Fibroblast of skin of back (primary cell): Measurements from ENCODE around the gene FAM219A. TPM values are rescaled to one million over a fixed set of nuclear protein-coding genes. Genes with fewer than 3 reads are reported as not detected.

Experiments used
- DNase-seq: peaks from one replicate; pipeline ENCODE4 v3.0.0-alpha.2; 2013
- polyA plus RNA-seq, 2 experiments: library from polyadenylated mRNA; unstranded; fragments of 120-200 nt; gene quantifications; one replicate each; pipeline ENCODE4 v1.2.1, GENCODE V29; 2013; ENCODE audit not compliant: insufficient read length in 2 of 2

FAM219A gene, protein sequence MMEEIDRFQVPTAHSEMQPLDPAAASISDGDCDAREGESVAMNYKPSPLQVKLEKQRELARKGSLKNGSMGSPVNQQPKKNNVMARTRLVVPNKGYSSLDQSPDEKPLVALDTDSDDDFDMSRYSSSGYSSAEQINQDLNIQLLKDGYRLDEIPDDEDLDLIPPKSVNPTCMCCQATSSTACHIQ
- 36.1 TPM for polyA plus RNA-seq (2013, experiment 1 of 2; ENCODE audit: insufficient read length)
- polyA plus RNA-seq (2013, experiment 2 of 2; ENCODE audit: insufficient read length), result 24.3 TPM

GRCh38 chr9:34458013-34458958 lies at the start of gene FAM219A, which contains the start of gene DNAI1:
FAM219A (minus strand) TSS chr9:34458570; CDS start chr9:34458263, 307 bp downstream.
DNAI1 (plus strand) TSS chr9:34458805; CDS start chr9:34459006, 201 bp downstream.
- peak; percentile 98 for DNase-seq

GRCh38 chr9:34507966-34508365 lies 49.6 kb upstream of the FAM219A start:
- DNase-seq, result no peak

- DNase-seq, result no peak
Measured at GRCh38 chr9:34507556-34507955, 49.2 kb upstream of the FAM219A start.

GRCh38 chr9:34506623-34507022 lies 48.3 kb upstream of the FAM219A start:
- DNase-seq, result no peak

DNA sequence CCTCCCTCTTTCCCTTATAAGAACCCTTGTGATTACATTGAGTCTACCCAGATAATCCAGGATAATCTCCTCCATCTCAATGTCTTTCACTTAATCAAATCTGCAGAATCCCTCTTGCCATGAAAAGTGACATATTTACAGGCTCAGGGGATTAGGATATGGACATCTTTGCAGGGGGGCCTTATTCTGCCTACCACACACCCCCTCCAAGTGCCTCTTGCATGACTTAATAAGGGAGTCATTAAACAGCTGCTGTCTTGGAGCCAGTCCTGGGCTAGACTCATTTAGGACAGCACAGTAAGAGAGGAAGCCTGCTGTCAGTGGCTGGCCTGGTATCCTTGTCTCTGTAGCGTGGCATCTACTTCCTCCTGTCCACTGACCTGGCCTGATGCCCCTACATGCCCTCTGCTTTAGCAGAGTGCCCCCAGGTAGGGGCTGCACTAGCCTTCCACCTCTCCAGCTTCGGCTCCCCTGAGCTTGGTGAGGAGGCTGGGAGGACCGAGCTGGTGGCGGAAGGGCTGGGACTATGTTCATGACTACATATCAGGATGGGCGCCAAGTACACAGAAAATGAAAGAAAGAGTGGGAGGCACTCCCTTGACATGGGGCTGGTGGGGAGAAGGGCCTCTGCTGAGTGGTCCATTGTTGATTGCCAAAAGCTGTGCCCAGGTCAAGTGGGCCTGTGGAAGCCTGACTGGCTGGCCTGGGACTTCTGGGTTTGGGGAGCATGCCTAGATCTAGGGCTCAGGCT lies 47.2 kb upstream of the FAM219A start:
- no peak for DNase-seq

DNA sequence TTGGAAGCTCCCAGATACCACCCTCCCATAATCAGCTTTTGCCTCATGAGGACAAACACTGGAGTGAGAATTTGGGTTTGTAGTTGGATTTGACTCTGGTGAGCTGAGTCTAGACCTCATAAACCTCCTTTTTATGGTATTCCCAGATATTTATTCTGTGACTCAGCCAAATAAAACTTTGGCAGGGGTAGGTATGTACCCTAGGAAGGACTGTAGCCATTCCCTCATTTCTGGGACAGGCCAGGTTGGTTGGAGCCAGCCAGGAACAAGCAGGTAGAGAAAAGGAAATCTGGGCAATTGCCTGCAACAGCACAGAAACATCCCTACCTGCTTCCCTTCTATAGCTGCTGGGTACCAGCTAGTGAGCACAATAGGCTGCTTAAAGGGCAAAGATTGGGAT lies 45.0 kb upstream of the FAM219A start:
- no peak for DNase-seq

- no peak for DNase-seq
Measured at GRCh38 chr9:34502891-34503290, 44.5 kb upstream of the FAM219A start.

DNA sequence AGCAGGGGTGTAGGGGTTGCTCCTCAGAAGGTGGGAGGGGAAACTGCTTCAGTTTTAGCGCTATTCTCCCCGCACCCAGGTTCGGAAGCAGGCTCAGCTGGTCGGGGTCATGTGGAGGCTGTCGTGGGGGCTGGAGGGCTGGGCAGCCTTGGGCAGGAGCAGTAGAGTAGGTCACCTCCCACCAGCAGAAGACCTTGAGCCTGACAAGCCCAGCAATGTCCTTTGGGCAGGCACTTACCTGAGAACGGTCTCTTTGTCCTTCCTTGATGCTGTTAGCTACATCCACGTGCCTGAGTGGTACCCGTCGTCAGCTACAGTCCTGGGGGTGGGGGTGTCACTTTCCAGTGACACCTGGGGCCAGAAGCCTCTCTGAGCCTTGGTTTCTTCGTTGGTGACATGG lies 44.1 kb upstream of the FAM219A start:
- DNase-seq, result no peak

GRCh38 chr9:34501889-34502425 lies 43.6 kb upstream of the FAM219A start:
- DNase-seq, result peak; percentile 60

GRCh38 chr9:34501372-34501771 lies 43.0 kb upstream of the FAM219A start:
- no peak for DNase-seq

DNA sequence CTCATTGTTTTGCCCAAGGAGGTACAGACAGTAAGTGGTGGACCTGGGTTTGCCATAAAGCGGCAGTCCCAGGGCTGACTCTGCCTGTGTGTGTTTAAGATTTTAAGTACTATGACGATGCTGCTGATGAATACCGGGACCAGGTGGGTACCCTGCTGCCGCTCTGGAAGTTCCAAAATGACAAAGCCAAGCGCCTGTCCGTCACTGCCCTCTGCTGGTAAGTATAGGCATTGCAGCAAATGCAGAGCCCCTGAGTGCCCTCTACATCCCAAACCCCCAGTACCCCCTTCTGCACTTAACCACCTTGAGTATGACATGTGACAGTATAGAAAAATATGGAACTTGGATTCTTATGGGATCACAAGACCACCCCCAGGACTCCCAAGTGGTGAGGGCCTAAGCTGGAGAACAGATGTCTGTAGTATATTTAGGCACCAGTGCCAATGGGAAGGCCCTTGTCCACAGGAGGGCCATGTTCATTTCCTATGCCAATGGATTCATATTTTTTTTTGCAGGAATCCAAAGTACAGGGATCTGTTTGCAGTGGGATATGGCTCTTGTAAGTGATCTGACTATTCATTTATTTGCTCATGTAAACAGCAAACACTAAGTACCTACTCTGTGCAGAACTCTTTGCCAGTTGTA lies 42.4 kb upstream of the FAM219A start:
- DNase-seq, result peak; percentile 39

DNA sequence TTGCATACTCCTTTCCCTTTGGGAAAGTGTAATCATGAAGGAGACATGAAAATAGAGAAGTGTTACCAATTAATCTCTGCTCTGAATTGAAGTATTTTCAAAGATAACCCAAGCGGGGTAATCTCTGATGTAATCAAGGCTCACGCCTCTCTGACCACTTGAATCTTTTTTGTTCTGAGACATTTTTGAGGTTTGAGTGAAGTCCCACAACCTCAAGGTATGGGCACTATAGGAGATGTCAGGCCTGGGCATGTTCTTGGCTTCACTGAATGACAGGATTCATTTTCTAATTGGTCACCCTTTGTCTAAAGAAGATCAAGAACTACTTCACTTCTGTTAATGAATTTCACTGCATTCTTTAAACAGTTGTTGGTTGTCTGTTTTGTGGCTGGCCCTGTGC lies 40.7 kb upstream of the FAM219A start:
- DNase-seq, result no peak

- no peak for DNase-seq
Measured at GRCh38 chr9:34498553-34498952, 40.2 kb upstream of the FAM219A start.

DNA sequence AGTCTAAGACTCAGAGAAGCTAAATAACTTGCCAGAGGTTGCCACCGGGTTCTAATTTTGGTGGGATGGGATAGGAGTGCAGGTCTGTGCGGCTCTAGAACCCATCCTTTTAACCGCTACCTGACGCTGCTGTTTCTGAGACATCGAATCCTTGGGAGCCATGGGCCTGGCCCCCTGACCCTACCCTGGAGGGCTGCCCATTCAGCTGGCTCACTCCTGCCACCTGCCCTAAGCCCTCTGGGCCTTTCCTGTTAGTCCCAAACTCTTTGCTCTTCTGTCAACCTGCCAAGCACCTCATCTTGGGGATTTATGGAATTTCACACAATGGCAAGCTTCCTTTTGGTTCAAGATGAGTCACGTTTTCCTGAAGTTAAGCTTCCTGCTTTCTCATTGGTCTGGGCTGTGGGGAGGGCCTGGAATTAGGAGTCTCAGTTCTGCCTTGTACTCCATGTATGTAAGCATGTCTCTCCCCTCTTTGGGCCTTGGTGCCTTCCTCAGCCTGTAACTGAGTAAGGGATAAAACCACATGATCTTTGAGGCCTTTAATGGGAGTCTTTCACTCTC lies 37.9 kb upstream of the FAM219A start:
- peak; percentile 29 for DNase-seq

- peak; percentile 52 for DNase-seq
Measured at GRCh38 chr9:34493972-34494535, 35.7 kb upstream of the FAM219A start.

DNA sequence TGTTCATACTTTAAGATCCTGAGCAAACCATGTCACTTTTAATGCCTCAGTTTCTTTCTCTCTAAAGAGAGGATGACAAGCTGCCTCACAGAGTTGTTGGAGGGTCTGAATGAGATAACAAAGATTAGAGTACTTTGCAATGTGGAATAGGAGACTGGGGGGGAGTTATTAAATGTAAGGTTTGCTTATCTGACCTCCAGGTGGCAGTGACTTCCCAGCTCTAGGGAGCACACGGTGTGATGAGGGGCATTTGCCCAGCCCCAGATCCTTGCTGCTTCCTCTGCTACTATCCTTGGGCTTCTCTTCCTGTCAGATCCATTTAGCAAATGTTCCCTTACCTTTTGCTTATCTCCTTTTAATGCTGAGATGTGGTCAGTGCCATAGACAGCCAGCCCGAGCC lies 33.7 kb upstream of the FAM219A start:
- no peak for DNase-seq

DNA sequence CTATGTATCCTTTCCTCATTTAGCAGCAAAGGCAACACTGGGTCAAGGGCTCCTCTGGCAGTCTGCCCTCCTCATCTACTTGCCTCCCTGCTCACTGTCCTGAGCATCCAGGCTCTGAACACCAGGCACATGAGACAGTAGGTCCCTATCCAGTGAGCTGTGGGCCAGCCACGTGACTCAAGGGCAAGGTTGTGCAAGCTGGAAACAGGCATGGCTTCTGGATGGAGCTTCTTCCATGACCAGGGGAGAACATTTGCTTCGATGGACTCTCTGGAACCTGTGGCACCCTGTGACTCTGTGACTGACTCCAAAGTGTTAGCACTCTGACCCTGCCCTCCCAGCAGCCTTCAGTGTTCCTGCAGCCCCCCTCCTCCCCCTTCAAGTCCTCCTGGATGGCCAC lies 33.2 kb upstream of the FAM219A start:
- no peak for DNase-seq

- DNase-seq, result no peak
Measured at GRCh38 chr9:34490760-34491159, 32.4 kb upstream of the FAM219A start.

- DNase-seq, result no peak
Measured at GRCh38 chr9:34490360-34490759, 32.0 kb upstream of the FAM219A start.

DNA sequence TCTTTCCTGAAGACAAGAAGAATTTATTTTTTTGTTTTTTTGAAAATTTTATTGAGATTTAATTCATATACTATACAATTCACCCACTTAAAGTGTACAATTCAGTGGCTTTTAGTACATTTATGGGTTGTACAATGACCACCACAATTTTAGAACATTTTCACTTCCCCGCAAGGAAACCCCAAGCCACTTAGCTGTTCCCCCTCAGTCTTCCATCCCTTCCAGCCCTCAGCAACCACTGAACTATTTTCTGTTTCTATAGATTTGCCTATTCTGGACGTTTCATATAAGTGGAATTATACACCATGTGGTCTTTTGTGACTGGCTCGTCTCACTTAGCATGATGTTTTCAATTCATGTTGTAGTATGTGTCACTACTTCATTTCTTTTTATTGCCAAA lies 28.2 kb upstream of the FAM219A start:
- DNase-seq, result no peak

DNA sequence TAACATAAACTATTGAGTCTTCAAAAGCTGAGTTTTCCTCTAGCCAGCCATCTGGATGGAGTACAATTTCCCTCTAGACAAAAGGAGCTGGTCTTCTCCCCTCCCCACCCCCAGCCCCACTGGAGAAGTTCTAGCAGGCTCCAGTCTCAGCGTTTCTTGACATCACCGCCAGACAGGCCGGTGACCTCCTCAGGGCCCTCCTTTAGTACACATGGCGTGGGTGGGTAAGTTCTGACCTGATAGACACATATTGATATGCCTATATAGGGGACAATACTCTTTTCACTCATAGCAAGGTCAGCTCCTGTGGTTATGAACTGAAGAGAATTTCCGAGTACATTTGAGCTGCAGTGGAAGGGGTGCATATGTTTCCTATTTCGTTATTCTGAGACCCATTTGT lies 27.5 kb upstream of the FAM219A start:
- DNase-seq, result no peak
